GM12874 (cell line): Measurements from ENCODE around the gene MYF6.

ENCODE experiments used
- TF ChIP-seq, protein P1 (sequence below): IDR thresholded peaks from 2 replicates; pipeline ENCODE4 v1.5.1; 2011; ENCODE audit warnings: low read depth, mild to moderate bottlenecking, control low read depth, low read length, moderate library complexity; ENCODE audit not compliant: insufficient read depth

MYF6 gene

GRCh38 chr12:80708259-80708974 is 983 bp downstream of the MYF6 start:
- TF ChIP-seq, protein P1, sequence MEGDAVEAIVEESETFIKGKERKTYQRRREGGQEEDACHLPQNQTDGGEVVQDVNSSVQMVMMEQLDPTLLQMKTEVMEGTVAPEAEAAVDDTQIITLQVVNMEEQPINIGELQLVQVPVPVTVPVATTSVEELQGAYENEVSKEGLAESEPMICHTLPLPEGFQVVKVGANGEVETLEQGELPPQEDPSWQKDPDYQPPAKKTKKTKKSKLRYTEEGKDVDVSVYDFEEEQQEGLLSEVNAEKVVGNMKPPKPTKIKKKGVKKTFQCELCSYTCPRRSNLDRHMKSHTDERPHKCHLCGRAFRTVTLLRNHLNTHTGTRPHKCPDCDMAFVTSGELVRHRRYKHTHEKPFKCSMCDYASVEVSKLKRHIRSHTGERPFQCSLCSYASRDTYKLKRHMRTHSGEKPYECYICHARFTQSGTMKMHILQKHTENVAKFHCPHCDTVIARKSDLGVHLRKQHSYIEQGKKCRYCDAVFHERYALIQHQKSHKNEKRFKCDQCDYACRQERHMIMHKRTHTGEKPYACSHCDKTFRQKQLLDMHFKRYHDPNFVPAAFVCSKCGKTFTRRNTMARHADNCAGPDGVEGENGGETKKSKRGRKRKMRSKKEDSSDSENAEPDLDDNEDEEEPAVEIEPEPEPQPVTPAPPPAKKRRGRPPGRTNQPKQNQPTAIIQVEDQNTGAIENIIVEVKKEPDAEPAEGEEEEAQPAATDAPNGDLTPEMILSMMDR: no peak

- TF ChIP-seq, protein P1: no peak
These were observed 1.5 kb downstream of the MYF6 start for GRCh38 chr12:80708975-80709328.

GRCh38 chr12:80709811-80710726 is 2.6 kb downstream of the MYF6 start:
- TF ChIP-seq, protein P1: peak; percentile 61

- TF ChIP-seq, protein P1: no peak
These were observed 3.5 kb downstream of the MYF6 start for GRCh38 chr12:80710727-80711449.

DNA sequence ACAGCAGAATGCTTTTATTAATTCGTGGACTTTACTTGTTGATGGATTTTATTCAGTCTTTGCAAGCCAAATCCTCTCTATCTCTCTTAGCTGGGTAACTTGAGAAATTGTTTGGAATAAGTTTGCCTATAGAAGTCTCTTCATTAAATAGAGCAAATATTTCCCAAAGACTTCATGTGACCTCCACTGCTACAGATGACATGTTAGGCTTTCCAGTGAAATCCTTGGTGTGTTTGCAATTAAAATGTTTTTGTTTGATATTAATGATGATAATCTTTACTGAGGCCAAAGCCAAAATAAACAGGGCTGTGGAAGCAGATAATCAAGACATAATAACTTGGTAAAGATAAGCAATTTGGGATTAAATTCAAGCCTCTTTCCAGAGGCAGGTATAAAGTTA is 4.4 kb downstream of the MYF6 start:
- TF ChIP-seq, protein P1: no peak

GRCh38 chr12:80712866-80713265 is 5.4 kb downstream of the MYF6 start:
- TF ChIP-seq, protein P1: no peak

GRCh38 chr12:80713419-80713818 is 6.0 kb downstream of the MYF6 start:
- TF ChIP-seq, protein P1: no peak
